Gastroesophageal sphincter (tissue), 4 donors: Measurements from ENCODE around the gene PLAAT2. TPM values are rescaled to one million over a fixed set of nuclear protein-coding genes. Genes with fewer than 3 reads are reported as not detected.
"Not testable (repeated sequence)": the region's sequence is repeated elsewhere in the genome, so short reads cannot be mapped to it uniquely, and the experiment has no call there.

ENCODE experiments used
- ATAC-seq: fragments of 150-250 bp; one replicate; pipeline ENCODE4 v1.9.1; 2016; ENCODE audit warnings: mild to moderate bottlenecking, moderate library complexity
- H3K27ac ChIP-seq, 4 donors: fragments of 200-600 bp; sonication (generic) in 3 of 4; 1 replicate in 3 of 4; 2 replicates in 1 of 4; pipeline ENCODE4 v1.5.1; 2016 to 2019
- H3K27me3 ChIP-seq: fragments of 200-600 bp; sonication (generic); one replicate; pipeline ENCODE4 v1.5.1; 2019
- H3K36me3 ChIP-seq, 2 donors: fragments of 200-600 bp; sonication (generic); one replicate each; pipeline ENCODE4 v1.5.1; 2019; ENCODE audit warnings: control low read depth in 1 of 2
- H3K4me1 ChIP-seq, 3 donors: fragments of 200-600 bp; sonication (generic); 1 replicate in 2 of 3; 2 replicates in 1 of 3; pipeline ENCODE4 v1.5.1; 2016 to 2019; ENCODE audit warnings: control low read depth in 2 of 3
- H3K4me3 ChIP-seq, 2 donors: fragments of 200-600 bp; sonication (generic); one replicate each; pipeline ENCODE4 v1.5.1; 2019; ENCODE audit warnings: mild to moderate bottlenecking in 1 of 2, moderate library complexity in 1 of 2
- H3K9me3 ChIP-seq, 3 donors: fragments of 200-600 bp; sonication (generic); one replicate each; pipeline ENCODE4 v1.5.1; 2017 to 2019; ENCODE audit warnings: control low read depth in 2 of 3
- EP300 ChIP-seq: sonication (generic); formaldehyde crosslinking; IDR thresholded peaks from one replicate; pipeline ENCODE4 v1.6.1; 2017; ENCODE audit warnings: antibody characterized with exemption, mild to moderate bottlenecking
- POLR2A ChIP-seq, 2 donors: fragments of 450-650 bp; IDR thresholded peaks; one replicate each; pipeline ENCODE4 v1.6.1; 2017; ENCODE audit warnings: antibody characterized with exemption in 2 of 2, mild to moderate bottlenecking in 2 of 2, moderate library complexity in 1 of 2
- POLR2AphosphoS5 ChIP-seq: sonication (generic); formaldehyde crosslinking; IDR thresholded peaks from one replicate; pipeline ENCODE4 v1.6.1; 2017; ENCODE audit warnings: antibody characterized with exemption
- WGBS, 2 donors: methylation state at CpG; one replicate each; pipeline ENCODE4 v1.1.5; 2018; ENCODE audit warnings: low coverage in 1 of 2; 5-methylcytosine and 5-hydroxymethylcytosine counted together
- total RNA-seq, 4 donors: library from RNA; depleted of rRNA; stranded (reverse); fragments of >200 nt; gene quantifications; one replicate each; pipeline ENCODE4 v1.1.0, GENCODE V29; 2016
- TF ChIP-seq, protein P1 (sequence below), 4 experiments: fragments of 200-600 bp in 2 of 4; fragments of 450-650 bp in 2 of 4; sonication (generic) in 1 of 4; IDR thresholded peaks; one replicate each; pipeline ENCODE4 v1.5.1; 2017 to 2019; ENCODE audit warnings: antibody characterized with exemption in 4 of 4, mild to moderate bottlenecking in 2 of 4, moderate library complexity in 2 of 4

PLAAT2 gene
- total RNA-seq, 4 donors from 2014 or later = not detected

DNA sequence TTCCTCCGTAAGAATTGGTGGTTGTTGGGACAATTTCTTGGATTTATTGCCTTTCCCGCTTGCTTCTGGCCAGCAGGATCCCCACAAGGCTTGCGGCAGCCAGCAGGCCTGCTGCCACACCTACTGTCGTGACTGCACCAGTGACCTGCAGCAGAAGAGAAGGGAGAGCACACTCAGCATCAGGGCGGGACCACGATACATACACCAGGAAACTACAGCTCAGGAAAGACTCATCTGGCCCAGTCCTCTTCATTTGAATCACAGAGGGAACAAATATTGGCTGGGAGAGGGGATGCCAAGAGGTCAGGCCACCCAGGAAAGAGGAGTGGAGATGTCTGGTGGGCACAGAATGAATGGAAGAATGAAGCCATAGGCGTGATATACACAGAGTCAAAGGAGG, 10.3 kb downstream of the PLAAT2 start:
- H3K9me3 ChIP-seq = no peaks in the 10 kb centered on the region
- no peak for ATAC-seq
- H3K27me3 ChIP-seq = no peaks in the 10 kb centered on the region
- H3K36me3 ChIP-seq = no peaks in the 10 kb centered on the region
- no peaks in the 10 kb centered on the region for H3K4me1 ChIP-seq
- TF ChIP-seq, protein P1, sequence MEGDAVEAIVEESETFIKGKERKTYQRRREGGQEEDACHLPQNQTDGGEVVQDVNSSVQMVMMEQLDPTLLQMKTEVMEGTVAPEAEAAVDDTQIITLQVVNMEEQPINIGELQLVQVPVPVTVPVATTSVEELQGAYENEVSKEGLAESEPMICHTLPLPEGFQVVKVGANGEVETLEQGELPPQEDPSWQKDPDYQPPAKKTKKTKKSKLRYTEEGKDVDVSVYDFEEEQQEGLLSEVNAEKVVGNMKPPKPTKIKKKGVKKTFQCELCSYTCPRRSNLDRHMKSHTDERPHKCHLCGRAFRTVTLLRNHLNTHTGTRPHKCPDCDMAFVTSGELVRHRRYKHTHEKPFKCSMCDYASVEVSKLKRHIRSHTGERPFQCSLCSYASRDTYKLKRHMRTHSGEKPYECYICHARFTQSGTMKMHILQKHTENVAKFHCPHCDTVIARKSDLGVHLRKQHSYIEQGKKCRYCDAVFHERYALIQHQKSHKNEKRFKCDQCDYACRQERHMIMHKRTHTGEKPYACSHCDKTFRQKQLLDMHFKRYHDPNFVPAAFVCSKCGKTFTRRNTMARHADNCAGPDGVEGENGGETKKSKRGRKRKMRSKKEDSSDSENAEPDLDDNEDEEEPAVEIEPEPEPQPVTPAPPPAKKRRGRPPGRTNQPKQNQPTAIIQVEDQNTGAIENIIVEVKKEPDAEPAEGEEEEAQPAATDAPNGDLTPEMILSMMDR (IDR thresholded peaks at IDR 0.05) = no peak
- TF ChIP-seq EP300 (no peak), POLR2A (IDR thresholded peaks at IDR 0.05) (no peak), POLR2AphosphoS5 (no peak)
- H3K27ac ChIP-seq = no peak overlapping the region
- 80 to 87% methylated on average over 1 to 4 of the region's 7 CpGs for WGBS, 2 donors
- no peak overlapping the region for H3K4me3 ChIP-seq

DNA sequence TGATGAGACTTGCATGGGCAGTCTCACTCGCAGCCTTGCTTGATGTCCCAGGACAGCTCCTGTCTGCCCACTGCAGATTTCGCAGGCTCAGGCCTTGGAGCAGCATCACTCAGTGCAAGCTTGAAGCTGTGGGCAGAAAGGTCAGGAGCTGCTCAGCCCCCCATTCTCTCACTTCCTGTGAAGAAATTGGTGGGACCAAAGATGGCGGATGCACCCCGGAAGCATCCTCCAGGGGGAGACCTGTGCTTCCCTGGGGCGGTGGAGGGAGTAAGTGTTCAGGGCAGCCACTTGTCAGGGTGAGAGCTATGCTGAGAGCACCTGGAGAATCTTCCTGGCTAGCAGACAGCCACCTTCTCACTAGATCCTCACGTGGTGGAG, 11.3 kb downstream of the PLAAT2 start:
- no peaks in the 10 kb centered on the region for H3K4me1 ChIP-seq
- TF ChIP-seq POLR2A (IDR thresholded peaks at IDR 0.05) (no peak), EP300 (no peak), POLR2AphosphoS5 (no peak)
- TF ChIP-seq, protein P1 (IDR thresholded peaks at IDR 0.05) = no peak
- no peaks in the 10 kb centered on the region for H3K9me3 ChIP-seq
- no peak overlapping the region for H3K27ac ChIP-seq
- WGBS, 2 donors = 77 to 92% methylated on average over 3 to 5 of the region's 6 CpGs
- no peak for ATAC-seq
- H3K4me3 ChIP-seq = no peak overlapping the region
- H3K27me3 ChIP-seq = no peaks in the 10 kb centered on the region
- H3K36me3 ChIP-seq = peaks cover 0 to 9% of the 10 kb centered on the region in 2 donors

DNA sequence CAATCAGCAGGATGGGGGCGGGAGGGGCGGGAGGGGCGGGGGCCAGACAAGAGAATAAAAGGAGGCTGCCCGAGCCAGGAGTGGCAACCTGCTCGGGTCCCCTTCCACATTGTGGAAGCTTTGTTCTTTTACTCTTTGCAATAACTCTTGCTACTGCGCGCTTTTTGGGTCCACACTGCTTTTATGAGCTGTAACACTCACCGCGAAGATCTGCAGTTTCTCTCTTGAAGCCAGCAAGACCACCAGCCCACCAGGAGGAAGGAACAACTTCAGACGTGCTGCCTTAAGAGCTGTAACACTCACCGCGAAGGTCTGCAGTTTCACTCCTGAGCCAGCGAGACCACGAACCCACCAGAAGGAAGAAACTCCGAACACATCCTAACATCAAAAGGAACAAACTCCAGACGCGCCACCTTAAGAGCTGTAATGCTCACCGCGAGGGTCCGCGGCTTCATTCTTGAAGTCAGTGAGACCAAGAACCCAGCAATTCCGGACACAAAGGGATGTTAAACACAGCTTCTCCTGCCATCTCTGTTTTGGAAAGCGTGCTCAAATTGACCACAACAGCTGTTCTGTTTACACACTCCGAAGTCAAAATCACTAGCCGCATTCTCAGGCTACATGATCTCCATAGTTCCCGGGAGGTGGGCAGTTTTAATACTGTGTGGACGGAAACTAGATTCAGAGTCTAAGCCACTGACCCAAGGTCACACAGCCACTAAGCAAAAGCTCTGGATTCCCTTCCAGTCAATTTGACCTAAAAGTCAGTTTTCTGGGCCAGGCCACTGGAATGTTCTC, 11.9 kb downstream of the PLAAT2 start:
- H3K36me3 ChIP-seq = peaks cover 0 to 14% of the 10 kb centered on the region in 2 donors
- H3K4me1 ChIP-seq = no peaks in the 10 kb centered on the region
- H3K9me3 ChIP-seq = no peaks in the 10 kb centered on the region
- 83 to 86% methylated on average over 9 to 10 of the region's 27 CpGs for WGBS, 2 donors
- H3K27me3 ChIP-seq = no peaks in the 10 kb centered on the region
- no peak overlapping the region for H3K4me3 ChIP-seq
- ATAC-seq = no peak
- TF ChIP-seq, protein P1 (IDR thresholded peaks at IDR 0.05) = no peak
- TF ChIP-seq EP300 (no peak), POLR2AphosphoS5 (no peak), POLR2A (IDR thresholded peaks at IDR 0.05) (no peak)
- no peak overlapping the region for H3K27ac ChIP-seq

DNA sequence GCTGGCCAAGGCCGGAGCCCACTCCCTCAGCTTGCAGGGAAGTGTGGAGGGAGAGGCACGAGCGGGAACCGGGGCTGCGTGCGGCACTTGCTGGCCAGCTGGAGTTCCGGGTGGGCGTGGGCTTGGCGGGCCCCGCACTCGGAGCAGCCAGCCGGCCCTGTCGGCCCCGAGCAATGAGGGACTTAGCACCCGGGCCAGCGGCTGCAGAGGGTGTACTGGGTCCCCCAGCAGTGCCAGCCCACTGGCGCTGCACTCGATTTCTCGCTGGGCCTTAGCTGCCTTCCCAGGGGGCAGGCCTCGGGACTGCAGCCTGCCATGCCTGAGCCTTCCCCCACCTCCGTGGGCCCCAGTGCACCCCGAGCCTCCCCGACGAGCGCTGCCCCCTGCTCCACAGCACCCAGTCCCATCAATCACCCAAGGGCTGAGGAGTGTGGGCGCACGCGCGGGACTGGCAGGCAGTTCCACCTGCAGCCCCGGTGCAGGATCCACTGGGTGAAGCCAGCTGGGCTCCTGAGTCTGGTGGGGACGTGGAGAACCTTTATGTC, 13.0 kb downstream of the PLAAT2 start:
- peaks cover 0 to 24% of the 10 kb centered on the region in 2 donors for H3K36me3 ChIP-seq
- H3K4me1 ChIP-seq, H3K9me3 ChIP-seq, H3K27ac ChIP-seq, H3K4me3 ChIP-seq, H3K27me3 ChIP-seq, ATAC-seq: not testable (repeated sequence)
- 80% methylated on average over 1 of the region's 31 CpGs; no CpG with 5 or more reads in 1 of the 2 donors for WGBS, 2 donors

DNA sequence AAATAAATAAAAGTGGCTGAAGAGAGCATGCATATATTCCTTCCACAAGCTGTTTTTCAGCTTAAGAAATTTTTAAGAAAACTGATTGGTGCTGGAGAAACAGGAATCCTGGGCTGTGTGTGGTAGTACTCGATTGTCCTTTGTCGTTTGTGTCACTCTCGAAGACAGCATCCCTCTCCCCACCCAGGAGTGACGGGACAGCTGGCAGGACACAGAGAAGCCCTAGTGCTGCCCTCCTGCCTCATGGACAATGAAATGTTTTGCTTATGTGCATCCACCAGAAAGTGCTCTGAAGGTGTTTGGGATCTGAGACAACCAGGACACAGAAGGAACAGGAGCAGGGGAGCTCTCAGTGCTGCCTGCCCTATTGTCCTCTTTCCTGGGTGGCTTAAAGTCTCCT, 13.8 kb downstream of the PLAAT2 start:
- no peaks in the 10 kb centered on the region for H3K27me3 ChIP-seq
- no peaks in the 10 kb centered on the region for H3K4me1 ChIP-seq
- WGBS, 2 donors = 88 to 96% methylated on average over 3 to 4 of the region's 4 CpGs
- TF ChIP-seq POLR2AphosphoS5 = no peak
- no peak for TF ChIP-seq POLR2A (IDR thresholded peaks at IDR 0.05)
- TF ChIP-seq, protein P1 (IDR thresholded peaks at IDR 0.05) = no peak
- no peak for TF ChIP-seq EP300
- H3K9me3 ChIP-seq = no peaks in the 10 kb centered on the region
- peaks cover 0 to 33% of the 10 kb centered on the region in 2 donors for H3K36me3 ChIP-seq
- H3K4me3 ChIP-seq = no peak overlapping the region
- ATAC-seq = no peak
- no peak overlapping the region for H3K27ac ChIP-seq
